AG09309 (cell line): ENCODE results near the gene ZNF440.
"Not testable (repeated sequence)": the region's sequence is repeated elsewhere in the genome, so short reads cannot be mapped to it uniquely, and the experiment has no call there.

ENCODE experiments used
- DNase-seq: peaks from one replicate; pipeline ENCODE4 v3.0.0-alpha.2; 2010; ENCODE audit warnings: low read depth
- H3K4me3 ChIP-seq: 2 replicates; pipeline ENCODE4 v1.5.1; 2011; ENCODE audit warnings: mild to moderate bottlenecking, low read depth, low read length, moderate library complexity; ENCODE audit not compliant: control insufficient read depth
- CTCF ChIP-seq: IDR thresholded peaks from 2 replicates; pipeline ENCODE4 v1.5.1; 2011; ENCODE audit warnings: mild to moderate bottlenecking, low read depth, low read length, inconsistent platforms; ENCODE audit not compliant: insufficient read depth, control insufficient read depth; ENCODE audit errors: missing control alignments

Gene ZNF440

GRCh38 chr19:11821474-11822109 is 7.5 kb downstream of the ZNF440 start:
- H3K4me3 ChIP-seq = no peak overlapping the region
- peak; percentile 58 for DNase-seq
- TF ChIP-seq CTCF = no peak

- not testable (repeated sequence) for H3K4me3 ChIP-seq, DNase-seq
Observed at GRCh38 chr19:11828957-11829876, 15.1 kb downstream of the ZNF440 start.

- H3K4me3 ChIP-seq = no peak overlapping the region
- DNase-seq = no peak
- no peak for TF ChIP-seq CTCF
Observed at GRCh38 chr19:11832253-11832912, 18.3 kb downstream of the ZNF440 start.

GRCh38 chr19:11833541-11833940 is 19.5 kb downstream of the ZNF440 start:
- no peak for DNase-seq
- no peak overlapping the region for H3K4me3 ChIP-seq
- no peak for TF ChIP-seq CTCF

- DNase-seq, H3K4me3 ChIP-seq: not testable (repeated sequence)
Observed at GRCh38 chr19:11835626-11836066, 21.6 kb downstream of the ZNF440 start.

- H3K4me3 ChIP-seq = no peak overlapping the region
- no peak for DNase-seq
- TF ChIP-seq CTCF = no peak
Observed at GRCh38 chr19:11843722-11844121, 29.6 kb downstream of the ZNF440 start.

GRCh38 chr19:11847615-11848014 is 33.5 kb downstream of the ZNF440 start:
- DNase-seq, H3K4me3 ChIP-seq: not testable (repeated sequence)
- peak; percentile 18 for TF ChIP-seq CTCF
